Measurements from ENCODE around the gene KLK14.

Gene KLK14

GRCh38 chr19:51084505-51084904, 1.8 kb upstream of the KLK14 start:
- no peak for FAIRE-seq

GRCh38 chr19:51083783-51084182, 1.1 kb upstream of the KLK14 start:
- FAIRE-seq: no peak

- no peak for FAIRE-seq
Measured at GRCh38 chr19:51083181-51083580, 494 bp upstream of the KLK14 start.

DNA sequence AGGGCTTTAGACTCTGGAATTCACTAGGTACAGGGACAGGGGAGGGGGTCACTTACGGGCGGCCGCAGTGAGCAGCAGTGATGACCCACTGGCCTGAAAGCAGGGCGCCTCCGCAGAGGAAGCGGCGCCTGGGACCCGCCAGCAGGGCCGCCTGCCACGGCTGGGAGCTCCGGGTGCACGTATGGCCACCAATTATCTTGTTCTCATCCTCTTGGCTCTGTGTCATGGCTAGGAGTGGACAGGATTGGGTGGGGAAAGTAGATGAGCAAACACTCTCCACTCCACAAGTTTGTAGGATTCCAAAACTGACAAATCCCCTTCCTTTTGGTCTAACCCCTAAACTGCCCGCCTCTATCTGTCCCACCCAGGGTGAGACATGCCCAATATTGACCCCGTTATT, 1.2 kb downstream of the KLK14 start:
- no peak for FAIRE-seq

- no peak for FAIRE-seq
Measured at GRCh38 chr19:51079481-51080110, 3.1 kb downstream of the KLK14 start.

DNA sequence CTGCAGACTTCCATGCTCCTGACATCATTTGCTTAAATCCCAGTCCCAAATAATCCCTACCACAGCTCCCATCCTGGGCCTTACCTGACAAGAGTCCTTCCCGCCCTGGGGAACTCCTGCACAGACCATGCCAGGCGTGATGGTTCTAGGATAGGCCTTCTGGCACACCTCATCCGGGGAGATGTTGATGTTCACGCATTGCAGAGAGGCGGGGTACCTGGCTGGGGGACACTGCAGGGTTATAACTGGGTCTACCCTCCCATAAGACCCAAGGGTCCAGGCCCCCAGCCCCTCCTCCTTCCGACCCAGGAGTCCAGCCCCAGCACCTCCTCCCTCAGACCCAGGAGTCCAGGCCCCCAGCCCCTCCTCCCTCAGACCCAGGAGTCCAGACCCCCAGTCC, 4.0 kb downstream of the KLK14 start:
- no peak for FAIRE-seq

DNA sequence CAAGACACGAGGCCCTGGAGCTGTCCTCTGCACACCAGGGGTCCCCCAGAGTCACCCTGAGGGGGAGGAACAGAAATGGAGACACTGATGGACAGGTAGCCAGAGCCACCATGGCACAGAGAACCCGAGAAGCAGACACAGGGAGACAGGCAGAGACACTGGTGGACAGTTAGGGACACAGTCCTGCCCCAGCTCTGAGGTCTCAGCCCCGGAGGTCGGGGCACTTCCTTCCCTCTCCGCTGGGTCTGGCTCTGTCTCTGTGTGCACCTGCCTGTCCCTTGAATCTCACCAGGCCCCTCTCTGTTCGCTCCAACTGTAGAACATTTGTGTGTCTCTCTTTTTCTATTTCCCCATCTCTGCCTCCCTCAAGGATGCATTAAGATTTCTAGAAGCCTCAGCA, 4.6 kb downstream of the KLK14 start:
- FAIRE-seq: no peak

DNA sequence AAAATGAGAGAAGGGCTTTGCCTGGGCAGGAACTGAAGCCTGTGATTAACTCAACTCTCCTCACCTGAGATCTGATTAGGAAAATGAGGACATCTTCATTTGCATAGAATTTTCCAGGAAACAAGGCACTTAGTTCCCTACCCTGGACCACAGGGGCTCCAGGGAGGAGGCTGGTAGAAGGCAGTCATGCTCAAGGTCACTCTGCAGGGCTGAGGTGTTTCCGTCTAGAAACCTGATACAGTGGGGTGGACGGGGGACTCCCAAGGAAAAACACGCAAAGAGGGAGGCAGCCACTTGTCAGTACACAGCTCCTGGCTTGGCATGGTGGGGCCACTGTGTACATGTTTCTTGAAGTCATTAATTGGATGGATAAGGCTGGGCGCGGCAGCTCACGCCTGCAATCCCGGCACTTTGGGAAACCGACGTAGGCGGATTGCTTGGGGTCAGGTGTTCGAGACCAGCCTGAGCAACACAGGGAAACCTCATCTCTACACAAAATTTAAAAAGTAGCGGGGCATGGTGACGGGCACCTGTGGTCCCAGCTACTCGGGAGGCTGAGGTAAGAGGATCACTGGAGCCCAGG, 6.0 kb downstream of the KLK14 start:
- no peak for FAIRE-seq

- FAIRE-seq: no peak
Measured at GRCh38 chr19:51075998-51076397, 6.7 kb downstream of the KLK14 start.

DNA sequence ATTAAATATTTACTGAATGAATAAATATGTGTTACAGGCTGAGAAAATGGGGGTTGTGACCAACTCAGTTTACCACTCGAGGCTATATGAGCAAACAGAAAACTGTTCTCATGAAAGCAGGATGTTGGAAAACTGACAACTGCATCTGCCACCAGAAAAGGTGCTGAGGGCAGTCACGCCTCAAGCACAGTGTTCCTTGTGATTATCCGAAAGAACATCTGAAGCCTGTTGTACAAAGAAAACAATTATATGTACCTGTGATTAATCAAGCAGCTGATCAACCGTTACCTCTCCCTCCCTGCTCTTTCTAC, 11.6 kb downstream of the KLK14 start:
- no peak for FAIRE-seq

GRCh38 chr19:51070334-51071094, 12.2 kb downstream of the KLK14 start:
- FAIRE-seq: no peak

GRCh38 chr19:51066393-51067186, 16.1 kb downstream of the KLK14 start:
- FAIRE-seq: no peak

- FAIRE-seq: no peak
Measured at GRCh38 chr19:51065221-51065960, 17.3 kb downstream of the KLK14 start.

DNA sequence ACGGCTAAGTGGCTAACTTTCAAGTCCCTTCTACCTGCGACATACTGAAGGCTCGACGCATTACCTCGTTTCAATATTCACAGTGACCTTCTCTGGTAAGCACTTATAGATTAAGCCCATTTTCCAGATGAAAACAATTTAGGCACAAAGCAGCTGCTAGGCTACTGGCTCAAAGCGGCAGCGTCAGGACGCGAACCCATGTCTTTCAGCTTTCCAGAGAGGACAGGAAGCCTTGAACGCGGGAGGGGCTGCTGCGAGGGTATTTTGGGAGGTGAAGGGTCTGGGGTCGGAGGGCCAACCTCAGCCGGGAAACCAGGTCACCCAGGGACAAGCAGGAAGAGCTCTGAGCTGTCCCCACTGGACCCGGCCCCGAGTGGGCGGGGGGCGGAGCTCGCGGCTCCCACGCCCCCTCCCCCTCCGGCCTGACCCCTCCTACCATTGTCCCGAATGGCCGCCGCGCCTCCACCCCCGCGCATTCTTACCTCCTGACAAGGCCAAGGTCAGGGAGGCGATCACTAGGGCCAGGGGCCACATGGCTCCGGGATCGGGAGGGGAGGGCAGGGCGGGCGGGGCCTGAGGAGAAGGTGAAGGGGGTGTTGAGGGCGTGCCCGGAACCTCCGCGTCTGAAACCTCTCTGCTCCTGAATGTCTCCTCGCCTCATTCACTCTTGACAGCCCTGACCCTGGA, 18.0 kb downstream of the KLK14 start, which contains the start of gene KLK13:
TSS of gene KLK13 (minus strand) at position 559 of the 687 bp plus-strand sequence. CDS start at position 534, 25 bp downstream.
- no peak for FAIRE-seq

GRCh38 chr19:51063664-51064063, 19.0 kb downstream of the KLK14 start:
- FAIRE-seq: no peak

- FAIRE-seq: no peak
Measured at GRCh38 chr19:51060973-51061372, 21.7 kb downstream of the KLK14 start.

GRCh38 chr19:51060336-51060735, 22.4 kb downstream of the KLK14 start:
- no peak for FAIRE-seq

- no peak for FAIRE-seq
Measured at GRCh38 chr19:51059715-51060114, 23.0 kb downstream of the KLK14 start.

GRCh38 chr19:51055866-51056265, 26.8 kb downstream of the KLK14 start:
- no peak for FAIRE-seq

- no peak for FAIRE-seq
Measured at GRCh38 chr19:51047031-51047335, 35.7 kb downstream of the KLK14 start.

DNA sequence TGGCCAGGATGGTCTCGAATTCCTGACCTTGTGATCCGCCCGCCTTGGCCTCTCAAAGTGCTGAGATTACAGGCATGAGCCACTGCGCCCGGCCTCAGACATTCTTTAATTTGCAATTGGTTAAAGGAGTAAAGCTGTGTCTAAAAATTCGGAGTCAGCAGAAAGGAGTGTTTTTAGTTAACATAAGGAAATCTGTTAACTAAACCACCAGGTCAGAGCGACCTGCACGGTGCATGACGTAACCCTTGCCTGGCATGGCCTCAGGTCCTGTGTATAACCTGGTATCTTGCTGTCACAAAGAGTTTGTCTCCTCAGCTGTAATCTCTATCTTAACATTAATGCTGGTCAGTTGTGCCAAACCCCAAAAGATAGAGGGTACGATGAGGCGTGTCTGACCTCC, 38.4 kb downstream of the KLK14 start:
- FAIRE-seq: no peak

DNA sequence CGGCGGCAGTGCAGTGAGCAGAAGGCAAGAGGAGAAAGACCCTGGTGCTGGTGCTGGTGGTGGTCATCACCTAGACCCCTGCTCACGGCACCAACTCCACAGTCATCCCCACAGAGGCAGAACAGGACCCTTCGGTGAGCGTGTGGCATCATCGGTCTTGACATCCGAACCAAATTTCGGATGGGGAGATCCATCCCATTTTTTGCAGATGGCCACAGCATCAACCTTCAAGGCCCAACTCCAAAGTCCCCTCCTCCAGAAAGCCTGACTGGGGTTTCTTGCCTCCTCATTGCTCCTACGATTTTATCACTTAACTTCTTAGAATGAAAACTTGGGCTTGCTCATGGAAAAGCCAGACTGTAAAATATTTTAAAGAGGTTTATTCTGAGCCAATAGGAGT, 39.2 kb downstream of the KLK14 start:
- FAIRE-seq: no peak

Data from islet of Langerhans (tissue), 1 donor.